OCI-LY1 (cell line): Measurements from ENCODE around the gene CDCA3.

Experiments
- EZH2 ChIP-seq: fragments of 200-600 bp; sonication (generic), shearing (Covaris generic); IDR thresholded peaks from 2 replicates; pipeline ENCODE4 v1.8.0; 2017; ENCODE audit warnings: borderline replicate concordance, mixed run types, mild to moderate bottlenecking, antibody characterized with exemption, low read length, moderate library complexity, mixed read lengths
- TF ChIP-seq, protein P1 (sequence below): fragments of 200-600 bp; sonication (generic), shearing (Covaris generic); IDR thresholded peaks from 2 replicates; pipeline ENCODE4 v1.5.1; 2017; ENCODE audit warnings: mild to moderate bottlenecking, antibody characterized with exemption, low read length, moderate library complexity, mixed read lengths

DNA sequence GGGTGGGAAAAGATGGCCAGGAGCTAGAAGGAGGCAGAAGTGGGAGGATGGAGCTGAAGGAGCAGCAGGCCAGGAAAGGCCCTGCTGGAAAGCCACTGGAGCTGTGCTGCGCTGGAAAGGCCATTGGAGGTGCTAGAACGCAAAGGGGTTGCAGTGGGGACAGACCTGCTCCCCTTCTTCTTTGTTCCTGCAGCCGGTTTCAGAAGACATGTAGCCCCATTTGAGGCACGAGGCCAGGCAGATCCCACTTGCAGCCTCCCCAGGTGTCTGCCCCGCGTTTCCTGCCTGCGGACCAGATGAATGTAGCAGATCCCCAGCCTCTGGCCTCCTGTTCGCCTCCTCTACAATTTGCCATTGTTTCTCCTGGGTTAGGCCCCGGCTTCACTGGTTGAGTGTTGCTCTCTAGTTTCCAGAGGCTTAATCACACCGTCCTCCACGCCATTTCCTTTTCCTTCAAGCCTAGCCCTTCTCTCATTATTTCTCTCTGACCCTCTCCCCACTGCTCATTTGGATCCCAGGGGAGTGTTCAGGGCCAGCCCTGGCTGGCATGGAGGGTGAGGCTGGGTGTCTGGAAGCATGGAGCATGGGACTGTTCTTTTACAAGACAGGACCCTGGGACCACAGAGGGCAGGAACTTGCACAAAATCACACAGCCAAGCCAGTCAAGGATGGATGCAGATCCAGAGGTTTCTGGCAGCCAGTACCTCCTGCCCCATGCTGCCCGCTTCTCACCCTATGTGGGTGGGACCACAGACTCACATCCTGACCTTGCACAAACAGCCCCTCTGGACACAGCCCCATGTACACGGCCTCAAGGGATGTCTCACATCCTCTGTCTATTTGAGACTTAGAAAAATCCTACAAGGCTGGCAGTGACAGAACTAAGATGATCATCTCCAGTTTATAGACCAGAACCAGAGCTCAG lies 31.7 kb downstream of the CDCA3 start:
- TF ChIP-seq, protein P1, sequence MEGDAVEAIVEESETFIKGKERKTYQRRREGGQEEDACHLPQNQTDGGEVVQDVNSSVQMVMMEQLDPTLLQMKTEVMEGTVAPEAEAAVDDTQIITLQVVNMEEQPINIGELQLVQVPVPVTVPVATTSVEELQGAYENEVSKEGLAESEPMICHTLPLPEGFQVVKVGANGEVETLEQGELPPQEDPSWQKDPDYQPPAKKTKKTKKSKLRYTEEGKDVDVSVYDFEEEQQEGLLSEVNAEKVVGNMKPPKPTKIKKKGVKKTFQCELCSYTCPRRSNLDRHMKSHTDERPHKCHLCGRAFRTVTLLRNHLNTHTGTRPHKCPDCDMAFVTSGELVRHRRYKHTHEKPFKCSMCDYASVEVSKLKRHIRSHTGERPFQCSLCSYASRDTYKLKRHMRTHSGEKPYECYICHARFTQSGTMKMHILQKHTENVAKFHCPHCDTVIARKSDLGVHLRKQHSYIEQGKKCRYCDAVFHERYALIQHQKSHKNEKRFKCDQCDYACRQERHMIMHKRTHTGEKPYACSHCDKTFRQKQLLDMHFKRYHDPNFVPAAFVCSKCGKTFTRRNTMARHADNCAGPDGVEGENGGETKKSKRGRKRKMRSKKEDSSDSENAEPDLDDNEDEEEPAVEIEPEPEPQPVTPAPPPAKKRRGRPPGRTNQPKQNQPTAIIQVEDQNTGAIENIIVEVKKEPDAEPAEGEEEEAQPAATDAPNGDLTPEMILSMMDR: no peak
- TF ChIP-seq EZH2: no peak
